Lower leg skin (tissue), 3 donors: ENCODE data around the gene KCTD15.

Experiments used
- POLR2A ChIP-seq, 2 donors: fragments of 450-650 bp; IDR thresholded peaks; one replicate each; pipeline ENCODE4 v1.6.1; 2016 to 2017; ENCODE audit warnings: antibody characterized with exemption in 2 of 2, mild to moderate bottlenecking in 1 of 2, moderate library complexity in 1 of 2
- TF ChIP-seq, protein P1 (sequence below), 3 donors: fragments of 450-650 bp; IDR thresholded peaks; one replicate each; pipeline ENCODE4 v1.5.1; 2016; ENCODE audit warnings: antibody characterized with exemption in 3 of 3, mild to moderate bottlenecking in 3 of 3, moderate library complexity in 2 of 3

DNA sequence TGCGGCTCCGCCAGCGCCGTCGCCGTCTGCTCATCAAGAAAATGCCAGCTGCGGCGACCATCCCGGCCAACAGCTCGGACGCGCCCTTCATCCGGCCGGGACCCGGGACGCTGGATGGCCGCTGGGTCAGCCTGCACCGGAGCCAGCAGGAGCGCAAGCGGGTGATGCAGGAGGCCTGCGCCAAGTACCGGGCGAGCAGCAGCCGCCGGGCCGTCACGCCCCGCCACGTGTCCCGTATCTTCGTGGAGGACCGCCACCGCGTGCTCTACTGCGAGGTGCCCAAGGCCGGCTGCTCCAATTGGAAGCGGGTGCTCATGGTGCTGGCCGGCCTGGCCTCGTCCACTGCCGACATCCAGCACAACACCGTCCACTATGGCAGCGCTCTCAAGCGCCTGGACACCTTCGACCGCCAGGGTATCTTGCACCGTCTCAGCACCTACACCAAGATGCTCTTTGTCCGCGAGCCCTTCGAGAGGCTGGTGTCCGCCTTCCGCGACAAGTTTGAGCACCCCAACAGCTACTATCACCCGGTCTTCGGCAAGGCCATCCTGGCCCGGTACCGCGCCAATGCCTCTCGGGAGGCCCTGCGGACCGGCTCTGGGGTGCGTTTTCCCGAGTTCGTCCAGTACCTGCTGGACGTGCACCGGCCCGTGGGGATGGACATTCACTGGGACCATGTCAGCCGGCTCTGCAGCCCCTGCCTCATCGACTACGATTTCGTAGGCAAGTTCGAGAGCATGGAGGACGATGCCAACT, 24.4 kb upstream of the KCTD15 start:
- TF ChIP-seq, protein P1, sequence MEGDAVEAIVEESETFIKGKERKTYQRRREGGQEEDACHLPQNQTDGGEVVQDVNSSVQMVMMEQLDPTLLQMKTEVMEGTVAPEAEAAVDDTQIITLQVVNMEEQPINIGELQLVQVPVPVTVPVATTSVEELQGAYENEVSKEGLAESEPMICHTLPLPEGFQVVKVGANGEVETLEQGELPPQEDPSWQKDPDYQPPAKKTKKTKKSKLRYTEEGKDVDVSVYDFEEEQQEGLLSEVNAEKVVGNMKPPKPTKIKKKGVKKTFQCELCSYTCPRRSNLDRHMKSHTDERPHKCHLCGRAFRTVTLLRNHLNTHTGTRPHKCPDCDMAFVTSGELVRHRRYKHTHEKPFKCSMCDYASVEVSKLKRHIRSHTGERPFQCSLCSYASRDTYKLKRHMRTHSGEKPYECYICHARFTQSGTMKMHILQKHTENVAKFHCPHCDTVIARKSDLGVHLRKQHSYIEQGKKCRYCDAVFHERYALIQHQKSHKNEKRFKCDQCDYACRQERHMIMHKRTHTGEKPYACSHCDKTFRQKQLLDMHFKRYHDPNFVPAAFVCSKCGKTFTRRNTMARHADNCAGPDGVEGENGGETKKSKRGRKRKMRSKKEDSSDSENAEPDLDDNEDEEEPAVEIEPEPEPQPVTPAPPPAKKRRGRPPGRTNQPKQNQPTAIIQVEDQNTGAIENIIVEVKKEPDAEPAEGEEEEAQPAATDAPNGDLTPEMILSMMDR (IDR thresholded peaks at IDR 0.05): no peak
- TF ChIP-seq POLR2A (IDR thresholded peaks at IDR 0.05): no peak
